WTC11 (cell line): ENCODE data around the gene TAS1R1. TPM values are rescaled to one million over a fixed set of nuclear protein-coding genes. Genes with fewer than 3 reads are reported as not detected.
A peak's percentile ranks its signal among the peaks of the same experiment; 100 is the strongest.

ENCODE experiments used
- ATAC-seq: fragments of 200-7000 bp; cut with Tn5 transposase; 2 replicates; pipeline ENCODE4 v1.10.0; 2021; ENCODE audit warnings: mild to moderate bottlenecking, moderate library complexity
- CTCF ChIA-PET: fragments of 300-600 bp; sonication (Branson Sonifier 250); formaldehyde crosslinking; loops from one replicate; lab custom pipeline; 2021; ENCODE audit warnings: antibody characterized with exemption; lab: Charles Lee
- POLR2A ChIA-PET: fragments of 350-600 bp; sonication (Branson Sonifier 250); formaldehyde crosslinking; loops from one replicate; lab custom pipeline; 2021; ENCODE audit warnings: antibody characterized with exemption; lab: Charles Lee
- DNase-seq: peaks from one replicate; pipeline ENCODE4 v3.0.0; 2021; ENCODE audit warnings: low spot score
- H3K27ac Mint-ChIP-seq: 2 replicates; pipeline ENCODE4 v1.8.0; 2021; ENCODE audit warnings: mixed read lengths
- H3K27me3 Mint-ChIP-seq: 2 replicates; pipeline ENCODE4 v1.8.0; 2021; ENCODE audit warnings: low read depth, mild to moderate bottlenecking, moderate library complexity, mixed read lengths
- H3K36me3 Mint-ChIP-seq: 2 replicates; pipeline ENCODE4 v1.8.0; 2021; ENCODE audit warnings: mixed read lengths
- H3K4me1 Mint-ChIP-seq: 2 replicates; pipeline ENCODE4 v1.8.0; 2022; ENCODE audit warnings: mixed read lengths
- H3K4me3 Mint-ChIP-seq: 2 replicates; pipeline ENCODE4 v1.8.0; 2021; ENCODE audit warnings: mild to moderate bottlenecking, moderate library complexity, mixed read lengths
- H3K9me3 Mint-ChIP-seq: 2 replicates; pipeline ENCODE4 v1.8.0; 2021; ENCODE audit warnings: mixed read lengths
- ATF1 ChIP-seq: sonication (generic); formaldehyde crosslinking; IDR thresholded peaks from 2 replicates; pipeline ENCODE4 v1.8.1; 2023; ENCODE audit warnings: mild to moderate bottlenecking, moderate library complexity, missing genetic modification reagents
- ATF2 ChIP-seq: sonication (generic); formaldehyde crosslinking; IDR thresholded peaks from 2 replicates; pipeline ENCODE4 v1.8.1; 2022; ENCODE audit warnings: low read depth, missing genetic modification reagents, borderline replicate concordance
- CTCF ChIP-seq: fragments of 200-600 bp; IDR thresholded peaks from 2 replicates; pipeline ENCODE4 v1.8.0; 2022; ENCODE audit warnings: antibody characterized with exemption
- E2F1 ChIP-seq: sonication (generic); formaldehyde crosslinking; IDR thresholded peaks from 2 replicates; pipeline ENCODE4 v1.8.0; 2022; ENCODE audit warnings: mild to moderate bottlenecking, missing genetic modification reagents
- EMX1 ChIP-seq: fragments of 250-450 bp; sonication (Bioruptor Pico); IDR thresholded peaks from 2 replicates; pipeline ENCODE4 v1.8.0; 2021; ENCODE audit warnings: mild to moderate bottlenecking
- ESRRA ChIP-seq: sonication (generic); formaldehyde crosslinking; IDR thresholded peaks from 2 replicates; pipeline ENCODE4 v1.8.1; 2022; ENCODE audit warnings: mild to moderate bottlenecking, missing genetic modification reagents, borderline replicate concordance
- ETV6 ChIP-seq: sonication (generic); formaldehyde crosslinking; IDR thresholded peaks from 2 replicates; pipeline ENCODE4 v1.8.1; 2022; ENCODE audit warnings: mild to moderate bottlenecking, missing genetic modification reagents
- GABPB1 ChIP-seq: sonication (generic); formaldehyde crosslinking; IDR thresholded peaks from 2 replicates; pipeline ENCODE4 v1.8.1; 2023; ENCODE audit warnings: mild to moderate bottlenecking, missing genetic modification reagents
- GRHL2 ChIP-seq: fragments of 250-450 bp; sonication (Bioruptor Pico); IDR thresholded peaks from 2 replicates; pipeline ENCODE4 v1.8.0; 2022; ENCODE audit warnings: mild to moderate bottlenecking, moderate library complexity; ENCODE audit not compliant: insufficient replicate concordance, severe bottlenecking
- MAX ChIP-seq: sonication (generic); formaldehyde crosslinking; IDR thresholded peaks from 2 replicates; pipeline ENCODE4 v1.8.0; 2022; ENCODE audit warnings: mild to moderate bottlenecking, missing genetic modification reagents
- PRDM15 ChIP-seq: sonication (generic); formaldehyde crosslinking; IDR thresholded peaks from 2 replicates; pipeline ENCODE4 v1.8.0; 2022; ENCODE audit warnings: missing genetic modification reagents
- SP1 ChIP-seq: sonication (generic); formaldehyde crosslinking; conservative IDR thresholded peaks from 2 replicates; pipeline ENCODE4 v1.8.1; 2022; ENCODE audit warnings: missing genetic modification reagents
- TEAD1 ChIP-seq: sonication (generic); formaldehyde crosslinking; IDR thresholded peaks from 2 replicates; pipeline ENCODE4 v1.8.0; 2022; ENCODE audit warnings: mild to moderate bottlenecking, missing genetic modification reagents
- ZNF219 ChIP-seq: sonication (generic); formaldehyde crosslinking; IDR thresholded peaks from 2 replicates; pipeline ENCODE4 v1.8.0; 2023; ENCODE audit warnings: missing genetic modification reagents, mild to moderate bottlenecking, borderline replicate concordance
- ZNF232 ChIP-seq: sonication (generic); formaldehyde crosslinking; IDR thresholded peaks from 2 replicates; pipeline ENCODE4 v1.8.0; 2022; ENCODE audit warnings: mild to moderate bottlenecking, missing genetic modification reagents
- ZNF281 ChIP-seq: sonication (generic); formaldehyde crosslinking; IDR thresholded peaks from 2 replicates; pipeline ENCODE4 v1.8.0; 2023; ENCODE audit warnings: mild to moderate bottlenecking, missing genetic modification reagents
- ZNF396 ChIP-seq: fragments of 250-450 bp; sonication (Bioruptor Pico); IDR thresholded peaks from 2 replicates; pipeline ENCODE4 v1.8.0; 2021; ENCODE audit warnings: mild to moderate bottlenecking, moderate library complexity, borderline replicate concordance
- ZSCAN18 ChIP-seq: fragments of 250-450 bp; sonication (Bioruptor Pico); IDR thresholded peaks from 2 replicates; pipeline ENCODE4 v2.1.2; 2022; ENCODE audit warnings: mild to moderate bottlenecking, moderate library complexity
- total RNA-seq: library from RNA; stranded (reverse); gene quantifications from 3 replicates; pipeline ENCODE4 v1.2.3, GENCODE V29; 2021
- TF ChIP-seq, protein P1 (sequence below): sonication (generic); formaldehyde crosslinking; IDR thresholded peaks from 2 replicates; pipeline ENCODE4 v1.8.1; 2023; ENCODE audit warnings: mild to moderate bottlenecking, missing genetic modification reagents
- TF ChIP-seq, protein P2 (sequence below): sonication (generic); formaldehyde crosslinking; IDR thresholded peaks from 2 replicates; pipeline ENCODE4 v1.8.1; 2022; ENCODE audit warnings: mild to moderate bottlenecking, moderate library complexity, missing genetic modification reagents

The TAS1R1 gene
- total RNA-seq, 1 experiment from 2014 or later = 0.11 TPM

DNA sequence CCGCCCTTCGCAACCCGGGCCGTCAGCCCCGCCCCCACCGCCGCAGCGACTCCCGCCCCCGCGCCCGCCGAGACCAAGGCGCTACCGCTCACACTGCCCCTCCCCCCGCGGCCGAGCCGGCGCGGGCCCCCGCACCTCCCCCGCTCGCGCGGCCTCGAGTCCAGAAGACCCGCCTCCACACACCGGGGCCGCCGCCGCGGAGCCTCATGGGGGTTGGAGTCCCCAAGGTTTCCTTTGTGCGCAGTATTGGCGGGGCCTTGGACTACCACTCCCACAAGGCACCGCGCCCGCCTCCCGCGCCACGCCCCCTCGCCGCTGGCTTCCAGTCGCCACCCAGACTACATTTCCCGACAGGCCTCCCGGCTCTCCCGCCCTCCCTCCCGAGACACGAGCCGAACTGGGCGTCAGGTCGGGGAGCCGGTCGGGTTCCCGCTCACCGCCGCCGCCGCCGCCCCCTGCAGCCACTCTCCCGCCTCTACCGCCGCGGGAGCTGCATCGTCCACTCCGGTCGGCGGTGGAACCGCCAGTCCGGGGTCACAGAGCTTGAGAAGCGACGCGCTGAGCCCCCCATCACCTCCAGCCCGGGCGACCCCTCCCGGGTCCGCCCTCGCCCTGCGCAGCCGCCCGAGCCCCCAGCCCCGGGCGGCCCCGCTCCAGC is 58.4 kb downstream of the TAS1R1 start, which contains the start of gene PHF13:
TSS of gene PHF13 (plus strand) at position 371 of the 658 bp plus-strand sequence. CDS start 336 bp downstream, outside the sequence.
- Mint-ChIP-seq H3K4me1 (peaks cover 22% of the 10 kb centered on the region), H3K27me3 (peaks cover 13% of the 10 kb centered on the region), H3K27ac (peak within 1 kb of the TSS; percentile 83), H3K9me3 (no peaks in the 10 kb centered on the region), H3K36me3 (peaks cover 12% of the 10 kb centered on the region), H3K4me3 (peak within 1 kb of the TSS; percentile 82)
- POLR2A ChIA-PET = interaction anchor here (1.1 kb wide), 1 partner anchor 11 kb away, joined by 6 read pairs; the partner anchor contains the start of gene KLHL21
- peak; percentile 100 for DNase-seq
- ATAC-seq = peak; percentile 97
- CTCF ChIA-PET = interaction anchor here (0.6 to 0.9 kb wide), 3 partner anchors 11 to 898 kb away, joined by 3 to 6 read pairs (median 3); partner anchors contain the start of gene KLHL21
- no peak for TF ChIP-seq ZSCAN18
- TF ChIP-seq SP1 (CRISPR knock-in tag) = peak; percentile 96
- TF ChIP-seq EMX1 (CRISPR knock-in tag) = no peak
- TF ChIP-seq GRHL2 (CRISPR knock-in tag) = no peak
- TF ChIP-seq ZNF281 (CRISPR knock-in tag) = peak; percentile 87; the same call in 1 of the 2 replicates
- TF ChIP-seq CTCF = no peak
- TF ChIP-seq GABPB1 (CRISPR knock-in tag) = peak; percentile 24; the same call in 1 of the 2 replicates
- TF ChIP-seq ATF2 = no peak
- TF ChIP-seq, protein P1, sequence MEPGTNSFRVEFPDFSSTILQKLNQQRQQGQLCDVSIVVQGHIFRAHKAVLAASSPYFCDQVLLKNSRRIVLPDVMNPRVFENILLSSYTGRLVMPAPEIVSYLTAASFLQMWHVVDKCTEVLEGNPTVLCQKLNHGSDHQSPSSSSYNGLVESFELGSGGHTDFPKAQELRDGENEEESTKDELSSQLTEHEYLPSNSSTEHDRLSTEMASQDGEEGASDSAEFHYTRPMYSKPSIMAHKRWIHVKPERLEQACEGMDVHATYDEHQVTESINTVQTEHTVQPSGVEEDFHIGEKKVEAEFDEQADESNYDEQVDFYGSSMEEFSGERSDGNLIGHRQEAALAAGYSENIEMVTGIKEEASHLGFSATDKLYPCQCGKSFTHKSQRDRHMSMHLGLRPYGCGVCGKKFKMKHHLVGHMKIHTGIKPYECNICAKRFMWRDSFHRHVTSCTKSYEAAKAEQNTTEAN = no peak
- no peak for TF ChIP-seq ZNF219
- TF ChIP-seq ETV6 (CRISPR knock-in tag) = 0 out of 2 replicates have a peak, but pooled peaks have one; percentile 13
- TF ChIP-seq MAX = peak; percentile 67; the same call in 1 of the 2 replicates
- no peak; the same call in 1 of the 2 replicates for TF ChIP-seq TEAD1 (CRISPR knock-in tag)
- TF ChIP-seq ESRRA (CRISPR knock-in tag) = no peak
- no peak for TF ChIP-seq PRDM15 (CRISPR knock-in tag)
- TF ChIP-seq E2F1 = no peak
- TF ChIP-seq, protein P2, sequence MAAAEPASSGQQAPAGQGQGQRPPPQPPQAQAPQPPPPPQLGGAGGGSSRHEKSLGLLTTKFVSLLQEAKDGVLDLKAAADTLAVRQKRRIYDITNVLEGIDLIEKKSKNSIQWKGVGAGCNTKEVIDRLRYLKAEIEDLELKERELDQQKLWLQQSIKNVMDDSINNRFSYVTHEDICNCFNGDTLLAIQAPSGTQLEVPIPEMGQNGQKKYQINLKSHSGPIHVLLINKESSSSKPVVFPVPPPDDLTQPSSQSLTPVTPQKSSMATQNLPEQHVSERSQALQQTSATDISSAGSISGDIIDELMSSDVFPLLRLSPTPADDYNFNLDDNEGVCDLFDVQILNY (CRISPR knock-in tag) = peak; percentile 92
- TF ChIP-seq ZNF232 (CRISPR knock-in tag) = peak; percentile 28; the same call in 1 of the 2 replicates
- no peak for TF ChIP-seq ZNF396 (CRISPR knock-in tag)
- TF ChIP-seq ATF1 (CRISPR knock-in tag) = no peak
